ENCODE results near the gene ATP6V0E2. TPM values are rescaled to one million over a fixed set of nuclear protein-coding genes. Genes with fewer than 3 reads are reported as not detected.

The ATP6V0E2 gene
- total RNA-seq, 4 donors from 2014 or later = 17.9 to 55.1 (median 32.7) TPM

DNA sequence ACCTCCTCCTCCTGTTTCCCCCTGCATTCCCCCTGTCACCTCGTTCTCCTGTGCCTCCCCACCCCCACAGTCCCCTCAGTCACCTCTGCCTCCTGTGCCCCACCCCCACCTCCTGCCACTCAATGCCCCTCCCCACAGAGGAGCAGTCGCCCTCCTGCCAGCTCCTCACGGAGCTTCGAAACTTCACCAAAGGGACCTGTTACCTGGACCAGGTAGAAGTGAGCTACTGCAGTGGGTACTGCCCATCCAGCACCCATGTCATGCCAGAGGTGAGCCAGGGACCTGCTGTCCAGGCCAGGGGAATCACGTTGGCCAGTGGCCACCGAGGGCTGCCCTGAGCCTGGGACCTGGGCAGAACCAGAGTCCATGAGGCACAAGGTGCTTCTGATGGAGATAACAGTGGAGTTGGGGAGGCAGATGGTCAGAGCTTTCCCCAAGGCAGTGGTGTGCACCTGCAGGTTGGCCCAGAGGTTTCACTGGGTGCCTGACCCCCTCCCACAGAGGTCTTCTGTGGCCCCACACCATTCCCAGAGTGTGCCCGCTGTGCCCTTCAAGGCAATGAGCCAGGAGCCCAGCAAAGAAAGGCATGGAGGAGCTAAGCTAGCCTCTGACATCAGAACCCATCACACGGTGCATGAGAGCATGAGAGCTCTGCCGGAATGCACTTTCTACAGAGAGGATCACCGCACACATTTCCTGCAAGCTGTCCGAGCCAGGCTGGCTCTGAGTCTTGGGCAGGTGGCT, 42.6 kb upstream of the ATP6V0E2 start:
- Histone ChIP-seq H3K9me3 (no peaks in the 10 kb centered on the region), H3K4me1 (no peaks in the 10 kb centered on the region), H3K4me3 (no peak overlapping the region), H3K36me3 (no peaks in the 10 kb centered on the region), H3K27ac (replicated peaks in 1 of 4) (no peak overlapping the region), H3K27me3 (peaks cover 0 to 32% (median 0%) of the 10 kb centered on the region in 4 donors)
- 48% methylated on average over 9 of the region's 11 CpGs for WGBS
- intact Hi-C loops (cut with DNase I) = no loop called here
- TF ChIP-seq, protein P1, sequence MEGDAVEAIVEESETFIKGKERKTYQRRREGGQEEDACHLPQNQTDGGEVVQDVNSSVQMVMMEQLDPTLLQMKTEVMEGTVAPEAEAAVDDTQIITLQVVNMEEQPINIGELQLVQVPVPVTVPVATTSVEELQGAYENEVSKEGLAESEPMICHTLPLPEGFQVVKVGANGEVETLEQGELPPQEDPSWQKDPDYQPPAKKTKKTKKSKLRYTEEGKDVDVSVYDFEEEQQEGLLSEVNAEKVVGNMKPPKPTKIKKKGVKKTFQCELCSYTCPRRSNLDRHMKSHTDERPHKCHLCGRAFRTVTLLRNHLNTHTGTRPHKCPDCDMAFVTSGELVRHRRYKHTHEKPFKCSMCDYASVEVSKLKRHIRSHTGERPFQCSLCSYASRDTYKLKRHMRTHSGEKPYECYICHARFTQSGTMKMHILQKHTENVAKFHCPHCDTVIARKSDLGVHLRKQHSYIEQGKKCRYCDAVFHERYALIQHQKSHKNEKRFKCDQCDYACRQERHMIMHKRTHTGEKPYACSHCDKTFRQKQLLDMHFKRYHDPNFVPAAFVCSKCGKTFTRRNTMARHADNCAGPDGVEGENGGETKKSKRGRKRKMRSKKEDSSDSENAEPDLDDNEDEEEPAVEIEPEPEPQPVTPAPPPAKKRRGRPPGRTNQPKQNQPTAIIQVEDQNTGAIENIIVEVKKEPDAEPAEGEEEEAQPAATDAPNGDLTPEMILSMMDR (IDR thresholded peaks at IDR 0.05) = no peak
- TF ChIP-seq POLR2AphosphoS5 (IDR thresholded peaks at IDR 0.05) = no peak
- no peak for TF ChIP-seq POLR2A (IDR thresholded peaks at IDR 0.05; ENCODE audit: low read depth)
- TF ChIP-seq EP300 (IDR thresholded peaks at IDR 0.05) = no peak
- DNase-seq (ENCODE audit: extremely low spot score) = no peak

DNA sequence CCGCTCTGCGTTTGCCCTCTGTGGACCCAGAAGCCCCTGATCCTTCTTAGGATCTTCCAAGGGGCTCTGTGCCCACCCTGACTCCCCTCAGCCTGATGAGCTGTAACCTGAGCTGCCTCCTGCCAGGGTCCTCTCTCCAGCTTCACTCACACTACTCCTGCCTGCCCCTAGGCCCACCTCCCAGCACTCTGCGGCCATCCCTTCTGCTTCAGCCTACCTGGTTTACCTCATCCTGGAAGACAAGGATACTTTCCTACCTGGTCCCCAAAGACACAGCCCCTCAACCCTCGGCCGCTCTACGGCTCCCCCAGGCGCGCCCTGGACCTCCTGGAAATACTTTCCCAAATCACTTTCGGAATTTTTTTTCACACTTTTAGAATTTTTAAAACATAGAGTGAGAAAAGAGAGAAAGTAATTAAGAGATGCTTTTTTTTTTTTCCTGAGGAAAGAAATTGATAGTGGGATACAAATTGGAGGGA, 42.0 kb upstream of the ATP6V0E2 start:
- DNase-seq (ENCODE audit: extremely low spot score) = no peak
- no peak overlapping the region for H3K4me3 ChIP-seq
- H3K4me1 ChIP-seq = no peaks in the 10 kb centered on the region
- TF ChIP-seq POLR2A (IDR thresholded peaks at IDR 0.05; ENCODE audit: low read depth) (no peak), EP300 (IDR thresholded peaks at IDR 0.05) (no peak), POLR2AphosphoS5 (IDR thresholded peaks at IDR 0.05) (no peak)
- TF ChIP-seq, protein P1 (IDR thresholded peaks at IDR 0.05) = no peak
- WGBS = 81% methylated on average over 9 of the region's 9 CpGs
- H3K9me3 ChIP-seq = no peaks in the 10 kb centered on the region
- intact Hi-C loops (cut with DNase I) = no loop called here
- H3K36me3 ChIP-seq = no peaks in the 10 kb centered on the region
- H3K27ac ChIP-seq (replicated peaks in 1 of 4) = no peak overlapping the region
- peaks cover 0 to 32% (median 0%) of the 10 kb centered on the region in 4 donors for H3K27me3 ChIP-seq

DNA sequence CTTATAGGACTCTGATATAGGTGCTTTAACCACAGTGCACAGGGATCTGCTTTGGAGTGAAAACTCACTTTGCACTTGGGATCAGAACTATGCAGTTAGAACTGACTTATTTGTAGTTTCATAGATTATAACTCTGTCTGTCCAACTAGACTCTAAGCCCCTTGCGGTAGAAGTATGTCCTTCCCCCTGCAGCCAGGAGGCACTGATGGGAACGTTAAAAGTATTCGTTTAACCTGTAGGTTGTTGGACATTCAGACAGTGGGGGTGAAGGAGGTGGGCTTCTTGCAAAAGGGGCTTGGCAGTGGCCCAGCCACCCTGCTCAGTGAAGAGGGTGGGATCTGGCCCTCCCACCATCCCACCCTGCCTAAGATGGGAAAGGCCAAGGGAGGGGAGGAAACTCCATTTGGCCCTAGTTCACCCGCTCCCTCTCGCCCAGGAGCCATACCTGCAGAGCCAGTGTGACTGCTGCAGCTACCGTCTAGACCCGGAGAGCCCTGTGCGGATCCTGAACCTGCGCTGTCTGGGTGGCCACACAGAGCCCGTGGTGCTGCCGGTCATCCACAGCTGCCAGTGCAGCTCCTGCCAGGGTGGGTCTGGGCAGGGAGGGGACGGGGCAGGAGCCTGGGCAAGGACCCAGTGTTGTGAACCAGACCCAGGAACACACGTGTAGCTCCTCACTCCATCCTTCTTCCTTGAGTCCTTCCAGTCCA, 41.3 kb upstream of the ATP6V0E2 start:
- TF ChIP-seq POLR2A (IDR thresholded peaks at IDR 0.05; ENCODE audit: low read depth) (no peak), POLR2AphosphoS5 (IDR thresholded peaks at IDR 0.05) (no peak), EP300 (IDR thresholded peaks at IDR 0.05) (no peak)
- TF ChIP-seq, protein P1 (IDR thresholded peaks at IDR 0.05) = no peak
- intact Hi-C loops (cut with DNase I) = no loop called here
- peaks cover 0 to 32% (median 0%) of the 10 kb centered on the region in 4 donors for H3K27me3 ChIP-seq
- H3K9me3 ChIP-seq = no peaks in the 10 kb centered on the region
- H3K4me1 ChIP-seq = peaks cover 0 to under 1% (median under 1%) of the 10 kb centered on the region in 4 donors
- no peak overlapping the region for H3K4me3 ChIP-seq
- no peak for DNase-seq (ENCODE audit: extremely low spot score)
- no peak overlapping the region for H3K27ac ChIP-seq (replicated peaks in 1 of 4)
- H3K36me3 ChIP-seq = no peaks in the 10 kb centered on the region
- WGBS = 72% methylated on average over 12 of the region's 13 CpGs

DNA sequence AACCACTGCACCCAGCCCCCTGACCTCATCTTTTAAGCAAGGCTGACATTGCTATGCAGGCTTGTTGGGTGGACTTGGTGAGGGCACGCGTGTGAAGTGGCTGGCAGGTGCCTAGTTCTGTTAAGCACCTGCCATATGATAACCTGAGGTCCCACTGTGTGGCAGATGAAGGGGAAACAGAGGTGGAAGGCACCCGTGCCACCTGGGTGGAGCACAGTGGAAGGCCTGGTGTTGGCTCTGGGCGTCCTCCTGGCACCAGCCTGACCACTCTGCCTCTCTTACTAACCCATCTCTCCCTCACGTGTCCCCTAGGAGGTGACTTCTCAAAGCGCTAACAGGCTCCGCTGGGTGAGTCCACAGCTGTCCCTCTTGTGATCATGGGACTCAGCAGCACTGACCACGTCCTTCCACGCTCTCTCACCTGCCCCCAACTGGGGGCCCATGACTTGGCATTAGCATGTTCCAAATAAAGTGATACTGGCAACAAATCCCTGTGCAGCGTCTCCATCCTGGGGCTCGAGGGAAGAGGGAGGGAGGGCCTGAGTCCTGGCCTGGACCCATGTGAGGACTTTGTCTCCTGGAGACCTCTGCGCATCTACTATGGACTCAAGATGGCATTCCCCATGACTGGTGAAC, 40.2 kb upstream of the ATP6V0E2 start:
- 89% methylated on average over 8 of the region's 12 CpGs for WGBS
- Histone ChIP-seq H3K4me3 (no peak overlapping the region), H3K4me1 (peaks cover 0 to 6% (median 5%) of the 10 kb centered on the region in 4 donors), H3K36me3 (no peaks in the 10 kb centered on the region), H3K27me3 (peaks cover 0 to 32% (median 0%) of the 10 kb centered on the region in 4 donors), H3K27ac (replicated peaks in 1 of 4) (no peak overlapping the region), H3K9me3 (no peaks in the 10 kb centered on the region)
- no peak for DNase-seq (ENCODE audit: extremely low spot score)
- intact Hi-C loops (cut with DNase I) = no loop called here
- TF ChIP-seq POLR2A (IDR thresholded peaks at IDR 0.05; ENCODE audit: low read depth) (no peak), EP300 (IDR thresholded peaks at IDR 0.05) (no peak), POLR2AphosphoS5 (IDR thresholded peaks at IDR 0.05) (no peak)
- TF ChIP-seq, protein P1 (IDR thresholded peaks at IDR 0.05) = no peak
